Measurements from ENCODE around the gene BTD.

Gene BTD

GRCh38 chr3:15690230-15690629 is 88.7 kb downstream of the BTD start:
- no peak overlapping the region for H3K4me2 ChIP-seq (ENCODE audit: insufficient read depth, low read length)
- ATAC-seq (ENCODE audit: insufficient read depth, low read depth) (no peak), DNase-seq (no peak)
- H3K36me3 ChIP-seq (ENCODE audit: insufficient read depth, low read length): peaks cover 99% of the 10 kb centered on the region
- no peak overlapping the region for H3K27ac ChIP-seq (ENCODE audit: low read length)
- H3K9me3 ChIP-seq (ENCODE audit: insufficient read depth, low read length, severe bottlenecking): no peaks in the 10 kb centered on the region
- H2AFZ ChIP-seq (ENCODE audit: low read depth, low read length): no peak overlapping the region
- no peak for TF ChIP-seq EZH2 (IDR thresholded peaks at IDR 0.05; ENCODE audit: borderline replicate concordance, low read depth, low read length, severe bottlenecking)
- TF ChIP-seq, protein P1, sequence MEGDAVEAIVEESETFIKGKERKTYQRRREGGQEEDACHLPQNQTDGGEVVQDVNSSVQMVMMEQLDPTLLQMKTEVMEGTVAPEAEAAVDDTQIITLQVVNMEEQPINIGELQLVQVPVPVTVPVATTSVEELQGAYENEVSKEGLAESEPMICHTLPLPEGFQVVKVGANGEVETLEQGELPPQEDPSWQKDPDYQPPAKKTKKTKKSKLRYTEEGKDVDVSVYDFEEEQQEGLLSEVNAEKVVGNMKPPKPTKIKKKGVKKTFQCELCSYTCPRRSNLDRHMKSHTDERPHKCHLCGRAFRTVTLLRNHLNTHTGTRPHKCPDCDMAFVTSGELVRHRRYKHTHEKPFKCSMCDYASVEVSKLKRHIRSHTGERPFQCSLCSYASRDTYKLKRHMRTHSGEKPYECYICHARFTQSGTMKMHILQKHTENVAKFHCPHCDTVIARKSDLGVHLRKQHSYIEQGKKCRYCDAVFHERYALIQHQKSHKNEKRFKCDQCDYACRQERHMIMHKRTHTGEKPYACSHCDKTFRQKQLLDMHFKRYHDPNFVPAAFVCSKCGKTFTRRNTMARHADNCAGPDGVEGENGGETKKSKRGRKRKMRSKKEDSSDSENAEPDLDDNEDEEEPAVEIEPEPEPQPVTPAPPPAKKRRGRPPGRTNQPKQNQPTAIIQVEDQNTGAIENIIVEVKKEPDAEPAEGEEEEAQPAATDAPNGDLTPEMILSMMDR (IDR thresholded peaks at IDR 0.05; ENCODE audit: borderline replicate concordance, extremely low read depth, low read length, poor library complexity, severe bottlenecking): no peak
- H3K4me1 ChIP-seq (ENCODE audit: insufficient read depth, low read length): no peaks in the 10 kb centered on the region
- H3K4me3 ChIP-seq (ENCODE audit: low read depth in 1 of 2, low read length in 2 of 2): no peak overlapping the region
- H3K79me2 ChIP-seq (ENCODE audit: insufficient read depth, low read length): peaks cover 5% of the 10 kb centered on the region; the same call in 1 of the 2 replicates
- no peak overlapping the region for H3K9ac ChIP-seq (ENCODE audit: low read depth, low read length)
- H3K27me3 ChIP-seq (ENCODE audit: insufficient read depth, low read length, poor library complexity): no peaks in the 10 kb centered on the region
- no peaks in the 10 kb centered on the region; the same call in 1 of the 2 replicates for H4K20me1 ChIP-seq (ENCODE audit: insufficient read depth, low read length)

DNA sequence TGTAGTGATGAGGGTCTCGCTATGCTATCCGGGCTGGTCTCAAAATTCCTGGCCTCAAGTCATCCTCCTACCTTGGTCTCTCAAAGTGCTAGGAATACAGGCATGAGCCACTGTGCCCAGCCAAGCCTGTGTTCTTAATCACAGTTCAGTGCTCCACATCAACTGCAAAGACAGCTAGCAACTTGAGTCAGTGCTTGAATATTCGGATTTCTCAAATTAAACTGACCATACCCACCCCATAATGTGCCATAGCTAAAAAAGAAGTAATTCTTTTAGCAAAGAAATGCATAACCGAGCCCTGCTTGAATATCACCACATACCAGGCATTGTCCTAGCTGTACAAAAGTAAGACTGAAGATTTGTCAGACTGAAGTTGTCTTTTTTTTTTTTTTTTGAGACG is 89.2 kb downstream of the BTD start:
- TF ChIP-seq, protein P1 (IDR thresholded peaks at IDR 0.05; ENCODE audit: borderline replicate concordance, extremely low read depth, low read length, poor library complexity, severe bottlenecking): no peak
- no peak for TF ChIP-seq EZH2 (IDR thresholded peaks at IDR 0.05; ENCODE audit: borderline replicate concordance, low read depth, low read length, severe bottlenecking)
- Histone ChIP-seq H3K27me3 (ENCODE audit: insufficient read depth, low read length, poor library complexity) (no peaks in the 10 kb centered on the region), H2AFZ (ENCODE audit: low read depth, low read length) (no peak overlapping the region), H3K79me2 (ENCODE audit: insufficient read depth, low read length) (peaks cover 7% of the 10 kb centered on the region), H3K4me1 (ENCODE audit: insufficient read depth, low read length) (no peaks in the 10 kb centered on the region), H3K27ac (ENCODE audit: low read length) (no peak overlapping the region), H3K9me3 (ENCODE audit: insufficient read depth, low read length, severe bottlenecking) (no peaks in the 10 kb centered on the region), H3K9ac (ENCODE audit: low read depth, low read length) (no peak overlapping the region), H4K20me1 (ENCODE audit: insufficient read depth, low read length) (no peaks in the 10 kb centered on the region; the same call in 1 of the 2 replicates), H3K4me3 (ENCODE audit: low read depth in 1 of 2, low read length in 2 of 2) (no peak overlapping the region), H3K36me3 (ENCODE audit: insufficient read depth, low read length) (peaks cover 99% of the 10 kb centered on the region), H3K4me2 (ENCODE audit: insufficient read depth, low read length) (no peak overlapping the region)
- ATAC-seq (ENCODE audit: insufficient read depth, low read depth) (no peak), DNase-seq (no peak)

DNA sequence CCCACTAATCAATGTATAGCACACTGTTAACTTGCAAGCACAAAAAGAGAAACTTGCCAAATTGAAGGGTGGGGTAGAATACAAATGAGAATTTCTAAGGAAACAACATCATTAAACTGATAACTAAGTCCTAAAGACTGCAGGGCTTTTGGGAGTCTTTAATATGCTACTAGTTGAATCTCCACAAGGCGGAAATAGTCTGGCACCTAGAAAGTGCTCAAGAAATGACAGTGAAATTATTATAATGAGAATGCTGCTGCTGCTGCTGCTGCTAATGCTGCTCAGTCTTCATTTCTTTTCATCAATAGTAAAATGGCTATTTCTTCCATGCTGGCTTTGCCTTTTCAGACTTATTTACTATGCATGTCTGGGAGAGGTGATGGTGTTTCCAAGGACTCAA is 91.8 kb downstream of the BTD start:
- Histone ChIP-seq H3K4me3 (ENCODE audit: low read depth in 1 of 2, low read length in 2 of 2) (no peak overlapping the region), H3K27ac (ENCODE audit: low read length) (no peak overlapping the region), H3K36me3 (ENCODE audit: insufficient read depth, low read length) (peaks cover 89% of the 10 kb centered on the region), H3K27me3 (ENCODE audit: insufficient read depth, low read length, poor library complexity) (no peaks in the 10 kb centered on the region), H3K4me2 (ENCODE audit: insufficient read depth, low read length) (no peak overlapping the region), H4K20me1 (ENCODE audit: insufficient read depth, low read length) (no peaks in the 10 kb centered on the region; the same call in 1 of the 2 replicates), H3K9ac (ENCODE audit: low read depth, low read length) (no peak overlapping the region), H3K4me1 (ENCODE audit: insufficient read depth, low read length) (no peaks in the 10 kb centered on the region), H2AFZ (ENCODE audit: low read depth, low read length) (no peak overlapping the region), H3K79me2 (ENCODE audit: insufficient read depth, low read length) (peaks cover 7% of the 10 kb centered on the region), H3K9me3 (ENCODE audit: insufficient read depth, low read length, severe bottlenecking) (no peaks in the 10 kb centered on the region)
- no peak for DNase-seq
- no peak for TF ChIP-seq EZH2 (IDR thresholded peaks at IDR 0.05; ENCODE audit: borderline replicate concordance, low read depth, low read length, severe bottlenecking)
- TF ChIP-seq, protein P1 (IDR thresholded peaks at IDR 0.05; ENCODE audit: borderline replicate concordance, extremely low read depth, low read length, poor library complexity, severe bottlenecking): no peak
- ATAC-seq (ENCODE audit: insufficient read depth, low read depth): no peak

GRCh38 chr3:15694628-15695027 is 93.1 kb downstream of the BTD start:
- TF ChIP-seq, protein P1 (IDR thresholded peaks at IDR 0.05; ENCODE audit: borderline replicate concordance, extremely low read depth, low read length, poor library complexity, severe bottlenecking): no peak
- Histone ChIP-seq H3K4me3 (ENCODE audit: low read depth in 1 of 2, low read length in 2 of 2) (no peak overlapping the region), H3K27ac (ENCODE audit: low read length) (no peak overlapping the region), H3K79me2 (ENCODE audit: insufficient read depth, low read length) (peaks cover 7% of the 10 kb centered on the region), H3K36me3 (ENCODE audit: insufficient read depth, low read length) (peaks cover 77% of the 10 kb centered on the region), H3K4me1 (ENCODE audit: insufficient read depth, low read length) (no peaks in the 10 kb centered on the region), H3K9ac (ENCODE audit: low read depth, low read length) (no peak overlapping the region), H3K27me3 (ENCODE audit: insufficient read depth, low read length, poor library complexity) (no peaks in the 10 kb centered on the region), H3K4me2 (ENCODE audit: insufficient read depth, low read length) (no peak overlapping the region), H4K20me1 (ENCODE audit: insufficient read depth, low read length) (no peaks in the 10 kb centered on the region; the same call in 1 of the 2 replicates), H2AFZ (ENCODE audit: low read depth, low read length) (no peak overlapping the region), H3K9me3 (ENCODE audit: insufficient read depth, low read length, severe bottlenecking) (no peaks in the 10 kb centered on the region)
- ATAC-seq (ENCODE audit: insufficient read depth, low read depth): no peak
- DNase-seq: no peak

Measured in DND-41 (cell line).